M059J (cell line): ENCODE data around the gene ADD1. TPM values are rescaled to one million over a fixed set of nuclear protein-coding genes. Genes with fewer than 3 reads are reported as not detected.
A peak's percentile ranks its signal among the peaks of the same experiment; 100 is the strongest.

Experiments used
- DNase-seq: peaks from one replicate; pipeline ENCODE4 v3.0.0-alpha.2; 2012; ENCODE audit warnings: low read depth
- total RNA-seq: library from RNA; depleted of rRNA; stranded (reverse); fragments of >200 nt; shearing (Covaris generic); gene quantifications from 2 replicates; pipeline ENCODE4 v1.2.3, GENCODE V29; 2014; rRNA removed

The ADD1 gene
- total RNA-seq, 1 experiment from 2014 or later = 193 TPM

DNA sequence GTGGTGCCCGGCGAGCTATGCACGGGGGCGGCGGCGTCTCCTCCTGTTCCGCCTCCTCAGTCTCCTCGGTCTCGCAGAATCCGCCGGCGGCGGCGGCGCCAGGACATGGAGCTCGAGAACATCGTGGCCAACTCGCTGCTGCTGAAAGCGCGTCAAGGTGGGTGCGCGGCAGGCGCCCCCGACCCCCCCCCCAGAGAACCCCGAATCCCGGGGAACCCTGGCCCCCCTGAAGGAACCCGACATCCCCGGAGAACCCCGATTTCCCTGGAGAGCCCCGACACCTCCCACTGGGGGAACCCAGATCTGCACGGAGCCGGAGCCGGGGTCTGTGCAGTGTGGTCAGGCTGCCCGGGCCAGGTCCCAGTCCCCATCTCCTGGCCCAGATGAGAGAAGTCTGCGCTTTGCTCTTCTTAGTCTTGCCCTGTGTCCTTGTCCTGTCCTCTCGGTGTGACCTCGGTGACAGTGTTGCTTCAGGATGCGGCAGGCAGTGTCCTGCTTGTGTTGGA is 120.4 kb downstream of the ADD1 start:
- peak; percentile 57 for DNase-seq

DNA sequence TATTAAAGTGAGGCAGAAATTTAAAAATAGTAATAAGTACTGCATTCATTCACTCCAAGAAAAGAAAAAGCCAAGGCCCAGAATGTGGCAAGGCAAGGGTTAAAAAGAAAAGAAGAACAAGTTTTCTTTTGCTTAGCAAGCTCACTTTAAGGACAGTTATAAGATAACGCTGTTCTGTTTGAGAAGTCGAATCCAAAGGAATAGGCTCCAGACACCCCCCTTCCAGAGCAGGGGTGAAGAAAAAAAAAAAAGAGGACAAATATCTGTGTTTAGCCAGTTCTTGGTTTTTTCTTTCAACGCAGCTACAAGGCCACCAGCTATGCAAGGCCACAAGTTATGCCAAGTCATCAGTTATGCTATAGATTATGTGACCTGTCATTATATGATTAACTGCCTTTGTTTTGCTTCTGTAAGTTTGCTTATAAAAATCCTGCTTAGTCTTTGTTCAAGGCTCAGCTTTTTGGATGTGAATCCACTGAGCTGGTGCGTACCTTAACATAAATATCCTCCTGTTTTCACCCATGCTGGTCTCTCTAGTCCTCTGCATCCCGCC is 121.1 kb downstream of the ADD1 start:
- no peak for DNase-seq

DNA sequence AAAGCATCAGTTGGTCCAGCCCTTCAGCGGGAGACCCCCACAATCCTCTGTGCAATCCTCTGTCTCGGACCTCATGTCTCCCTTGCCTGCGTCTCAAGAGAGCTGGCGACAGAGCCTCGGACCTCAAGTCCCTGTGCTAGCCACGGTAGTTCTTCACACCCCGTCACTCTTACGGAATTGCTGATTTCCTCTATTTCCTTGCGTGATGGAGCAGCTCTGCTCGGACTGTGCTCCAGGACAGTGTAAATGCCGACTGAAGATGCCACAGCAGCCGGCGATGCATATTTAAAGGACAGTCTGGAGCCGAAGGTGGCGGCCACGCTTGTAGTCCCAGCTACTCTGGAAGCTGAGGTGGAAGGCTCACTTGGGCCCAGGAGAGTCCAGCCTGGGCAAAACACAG is 121.6 kb downstream of the ADD1 start:
- no peak for DNase-seq

DNA sequence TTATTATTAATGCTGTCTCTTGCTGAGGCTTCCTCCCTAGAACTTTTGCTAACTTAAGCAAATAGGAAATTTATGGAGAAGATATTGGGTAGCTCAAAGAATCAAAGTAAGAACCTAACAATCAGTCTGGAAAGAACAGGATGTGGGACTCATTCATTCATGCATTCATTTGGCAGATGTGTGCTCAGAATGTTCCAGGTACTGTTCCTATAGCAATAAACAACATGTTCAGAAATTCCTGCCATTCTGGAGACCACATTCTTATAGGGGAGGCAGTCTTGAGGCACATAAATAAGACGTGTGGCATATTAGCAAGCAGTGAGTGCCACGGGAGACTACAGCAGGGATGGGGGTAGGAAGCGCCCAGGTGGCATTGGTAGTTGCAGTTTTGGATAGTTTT is 124.7 kb downstream of the ADD1 start:
- peak; percentile 20 for DNase-seq

DNA sequence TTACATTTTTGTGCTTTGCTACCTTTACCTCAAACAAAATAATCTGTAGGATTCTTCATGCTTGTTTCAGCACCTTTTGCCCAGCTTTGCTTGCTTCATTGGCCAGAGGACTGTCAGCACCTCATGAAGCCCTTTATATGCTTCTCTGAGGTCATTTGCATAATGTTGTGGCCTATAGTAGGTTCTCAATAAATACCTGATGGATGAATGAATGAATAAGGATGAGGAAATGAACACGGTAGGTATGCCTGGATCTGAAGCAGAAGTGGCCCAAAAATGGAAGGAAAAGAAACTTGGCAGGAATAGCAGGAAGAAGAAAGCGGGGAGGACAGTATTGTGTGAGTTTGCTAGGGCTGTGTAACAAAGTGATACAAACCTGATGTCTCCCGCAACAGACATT is 127.6 kb downstream of the ADD1 start:
- no peak for DNase-seq

DNA sequence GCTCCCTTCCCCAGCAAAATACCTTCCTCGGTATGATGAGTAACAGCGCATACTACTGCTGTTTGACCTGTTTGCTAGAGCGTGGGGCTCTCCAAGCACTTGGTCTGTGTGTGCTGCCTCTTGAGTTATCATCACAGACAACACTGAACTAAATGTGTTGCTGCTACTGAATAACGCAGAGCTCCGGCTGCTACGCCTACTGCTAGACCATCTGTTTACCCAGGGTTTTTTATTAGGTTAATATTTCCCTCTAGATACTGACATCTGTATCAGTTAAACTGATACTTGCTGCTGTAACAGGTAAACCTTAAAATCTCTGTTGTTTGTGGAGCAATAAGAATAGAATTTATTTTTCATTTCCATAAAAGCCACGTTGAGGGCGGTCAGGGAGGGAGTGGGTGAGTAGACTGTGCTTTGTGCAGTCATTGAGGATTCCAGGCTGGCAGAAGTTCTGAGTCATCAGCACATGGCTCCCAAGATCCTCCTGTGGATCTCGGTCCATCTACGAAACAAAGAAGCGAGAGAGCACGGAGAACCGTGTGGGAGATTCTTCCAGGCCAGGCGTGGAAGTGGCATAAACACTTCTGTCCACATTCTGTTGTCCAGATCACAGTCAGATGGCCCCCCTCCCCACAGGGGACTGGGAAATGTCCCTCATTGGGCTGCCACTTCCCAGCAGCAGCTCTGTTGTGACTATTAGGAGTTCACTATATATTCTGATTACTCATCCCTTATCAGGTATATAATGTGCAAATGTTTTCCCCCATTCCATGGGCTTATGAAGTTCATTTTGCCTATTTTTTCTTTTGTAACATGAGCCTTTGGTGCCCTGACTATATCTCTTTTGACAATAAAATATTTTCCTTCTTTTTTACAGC is 133.8 kb downstream of the ADD1 start:
- DNase-seq = peak; percentile 31

Other genes starting within 250 kb of the ADD1 start
- gene TNIP2, start 87.5 kb upstream of the ADD1 start, total RNA-seq = 27.9 and 49.4 TPM in 2 replicates
- 18.7 and 28.7 TPM in 2 replicates for gene SH3BP2, start 50.8 kb upstream of the ADD1 start, total RNA-seq
- 12.3 and 18.0 TPM in 2 replicates for gene NOP14, start 119.6 kb downstream of the ADD1 start, total RNA-seq
- 0.74 and 2.5 TPM in 2 replicates for gene GRK4, start 119.7 kb downstream of the ADD1 start, total RNA-seq
- not detected in 2 replicates for gene HTT-AS, start 230.7 kb downstream of the ADD1 start, total RNA-seq
- gene HTT, start 230.8 kb downstream of the ADD1 start, total RNA-seq = 14.2 and 46.2 TPM in 2 replicates